Trophoblast cell (in vitro differentiated cells and primary cell): ENCODE results near the gene LIG1.

Experiments
- DNase-seq, 2 donors: peaks; one replicate each; pipeline ENCODE4 v3.0.0-alpha.2; 2016
- H2AFZ ChIP-seq: 2 replicates; pipeline ENCODE4 v1.6.1; 2013; ENCODE audit warnings: low read length, moderate library complexity, mild to moderate bottlenecking; ENCODE audit not compliant: insufficient read depth, poor library complexity
- H2AK5ac ChIP-seq: 2 replicates; pipeline ENCODE4 v1.6.1; 2013; ENCODE audit warnings: mild to moderate bottlenecking, low read length
- H2BK120ac ChIP-seq: 2 replicates; pipeline ENCODE4 v1.6.1; 2013; ENCODE audit warnings: low read length, mild to moderate bottlenecking, moderate library complexity; ENCODE audit not compliant: insufficient read depth, poor library complexity
- H2BK12ac ChIP-seq: 2 replicates; pipeline ENCODE4 v1.6.1; 2013; ENCODE audit warnings: mild to moderate bottlenecking, low read length, moderate library complexity
- H2BK5ac ChIP-seq: 2 replicates; pipeline ENCODE4 v1.6.1; 2013; ENCODE audit warnings: low read length, low read depth, moderate library complexity, mild to moderate bottlenecking; ENCODE audit not compliant: poor library complexity
- H3K14ac ChIP-seq: 2 replicates; pipeline ENCODE4 v1.6.1; 2013; ENCODE audit warnings: mild to moderate bottlenecking, low read length
- H3K18ac ChIP-seq: 2 replicates; pipeline ENCODE4 v1.6.1; 2013; ENCODE audit warnings: mild to moderate bottlenecking, low read length
- H3K23ac ChIP-seq: 2 replicates; pipeline ENCODE4 v1.6.1; 2013; ENCODE audit warnings: low read length
- H3K27ac ChIP-seq: 2 replicates; pipeline ENCODE4 v1.5.1; 2013; ENCODE audit warnings: low read depth, mild to moderate bottlenecking, inconsistent platforms, low read length, moderate library complexity
- H3K27me3 ChIP-seq: 2 replicates; pipeline ENCODE4 v1.6.1; 2013; ENCODE audit warnings: inconsistent platforms, mild to moderate bottlenecking, low read length, moderate library complexity; ENCODE audit not compliant: insufficient read depth
- H3K36me3 ChIP-seq, 2 experiments: 1 replicate in 1 of 2; 2 replicates in 1 of 2; pipeline ENCODE4 v1.6.1; 2013; ENCODE audit warnings: low read length in 2 of 2, mild to moderate bottlenecking in 2 of 2, moderate library complexity in 1 of 2; ENCODE audit not compliant: insufficient read depth in 2 of 2, control insufficient read depth in 1 of 2
- H3K4ac ChIP-seq: 2 replicates; pipeline ENCODE4 v1.6.1; 2013; ENCODE audit warnings: low read depth, mild to moderate bottlenecking, low read length, moderate library complexity
- H3K4me1 ChIP-seq, 2 experiments: 1 replicate in 1 of 2; 2 replicates in 1 of 2; pipeline ENCODE4 v1.6.1; 2013; ENCODE audit warnings: low read length in 2 of 2, mild to moderate bottlenecking in 2 of 2, moderate library complexity in 1 of 2; ENCODE audit not compliant: insufficient read depth in 2 of 2, control insufficient read depth in 1 of 2
- H3K4me2 ChIP-seq: 2 replicates; pipeline ENCODE4 v1.6.1; 2013; ENCODE audit warnings: inconsistent platforms, mild to moderate bottlenecking, low read length, moderate library complexity
- H3K4me3 ChIP-seq: 2 replicates; pipeline ENCODE4 v1.5.1; 2013; ENCODE audit warnings: mild to moderate bottlenecking, low read depth, low read length, inconsistent platforms
- H3K79me1 ChIP-seq: one replicate; pipeline ENCODE4 v1.6.1; 2013; ENCODE audit warnings: low read length
- H3K79me2 ChIP-seq: 2 replicates; pipeline ENCODE4 v1.6.1; 2013; ENCODE audit warnings: low read length, mild to moderate bottlenecking; ENCODE audit not compliant: control insufficient read depth, insufficient read depth, poor library complexity
- H3K9ac ChIP-seq: 2 replicates; pipeline ENCODE4 v1.6.1; 2013; ENCODE audit warnings: mild to moderate bottlenecking, low read length
- H3K9me3 ChIP-seq: 2 replicates; pipeline ENCODE4 v1.6.1; 2013; ENCODE audit warnings: low read depth, mild to moderate bottlenecking, control low read depth, inconsistent platforms, low read length; ENCODE audit not compliant: insufficient read depth
- H4K12ac ChIP-seq: 2 replicates; pipeline ENCODE4 v1.6.1; 2013; ENCODE audit warnings: low read depth, mild to moderate bottlenecking, low read length, moderate library complexity
- H4K8ac ChIP-seq: 2 replicates; pipeline ENCODE4 v1.6.1; 2013; ENCODE audit warnings: low read depth, mild to moderate bottlenecking, low read length, moderate library complexity
- H4K91ac ChIP-seq: one replicate; pipeline ENCODE4 v1.6.1; 2013; ENCODE audit warnings: low read depth, mild to moderate bottlenecking, low read length, moderate library complexity
- WGBS: extraction: QIAGEN DNeasy Blood & Tissue Kit; methylation state at CpG from one replicate; pipeline ENCODE4 v1.1.7; 2013; ENCODE audit warnings: missing lambda C conversion rate; ENCODE audit not compliant: insufficient read length, insufficient coverage; ENCODE audit errors: extremely low coverage; 5-methylcytosine and 5-hydroxymethylcytosine counted together

The LIG1 gene

GRCh38 chr19:48196933-48197665 is 27.0 kb upstream of the LIG1 start:
- Histone ChIP-seq H2AK5ac (no peak overlapping the region), H3K4me3 (no peak overlapping the region), H2AFZ (no peak overlapping the region), H2BK5ac (no peak overlapping the region), H3K4me2 (no peak overlapping the region), H4K91ac (no peak overlapping the region), H4K8ac (no peak overlapping the region), H3K9me3 (no peaks in the 10 kb centered on the region), H3K27ac (no peak overlapping the region), H2BK120ac (no peak overlapping the region), H3K79me1 (no peaks in the 10 kb centered on the region), H3K14ac (no peak overlapping the region), H3K23ac (no peak overlapping the region), H3K36me3 (peaks cover 0 to 2% of the 10 kb centered on the region in 2 experiments), H4K12ac (no peak overlapping the region), H2BK12ac (no peak overlapping the region), H3K79me2 (no peaks in the 10 kb centered on the region), H3K4me1 (no peaks in the 10 kb centered on the region), H3K4ac (no peak overlapping the region), H3K27me3 (no peaks in the 10 kb centered on the region), H3K9ac (no peak overlapping the region), H3K18ac (no peak overlapping the region)
- DNase-seq, result no peak
- whole genome bisulfite sequencing, result 100% methylated on average over 7 of the region's 13 CpGs

GRCh38 chr19:48196321-48196763 is 26.2 kb upstream of the LIG1 start:
- Histone ChIP-seq H3K4me3 (no peak overlapping the region), H3K27me3 (no peaks in the 10 kb centered on the region), H4K91ac (no peak overlapping the region), H4K12ac (no peak overlapping the region), H2BK5ac (no peak overlapping the region), H2AK5ac (no peak overlapping the region), H3K4me1 (no peaks in the 10 kb centered on the region), H2BK12ac (no peak overlapping the region), H2BK120ac (no peak overlapping the region), H3K9ac (no peak overlapping the region), H3K36me3 (peaks cover 0 to 2% of the 10 kb centered on the region in 2 experiments), H3K79me2 (no peaks in the 10 kb centered on the region), H3K4me2 (no peak overlapping the region), H3K23ac (no peak overlapping the region), H3K14ac (no peak overlapping the region), H4K8ac (no peak overlapping the region), H3K79me1 (no peaks in the 10 kb centered on the region), H3K9me3 (no peaks in the 10 kb centered on the region), H2AFZ (no peak overlapping the region), H3K4ac (no peak overlapping the region), H3K18ac (no peak overlapping the region), H3K27ac (no peak overlapping the region)
- no peak for DNase-seq
- no CpG with 5 or more reads among the region's 23 CpGs for WGBS

DNA sequence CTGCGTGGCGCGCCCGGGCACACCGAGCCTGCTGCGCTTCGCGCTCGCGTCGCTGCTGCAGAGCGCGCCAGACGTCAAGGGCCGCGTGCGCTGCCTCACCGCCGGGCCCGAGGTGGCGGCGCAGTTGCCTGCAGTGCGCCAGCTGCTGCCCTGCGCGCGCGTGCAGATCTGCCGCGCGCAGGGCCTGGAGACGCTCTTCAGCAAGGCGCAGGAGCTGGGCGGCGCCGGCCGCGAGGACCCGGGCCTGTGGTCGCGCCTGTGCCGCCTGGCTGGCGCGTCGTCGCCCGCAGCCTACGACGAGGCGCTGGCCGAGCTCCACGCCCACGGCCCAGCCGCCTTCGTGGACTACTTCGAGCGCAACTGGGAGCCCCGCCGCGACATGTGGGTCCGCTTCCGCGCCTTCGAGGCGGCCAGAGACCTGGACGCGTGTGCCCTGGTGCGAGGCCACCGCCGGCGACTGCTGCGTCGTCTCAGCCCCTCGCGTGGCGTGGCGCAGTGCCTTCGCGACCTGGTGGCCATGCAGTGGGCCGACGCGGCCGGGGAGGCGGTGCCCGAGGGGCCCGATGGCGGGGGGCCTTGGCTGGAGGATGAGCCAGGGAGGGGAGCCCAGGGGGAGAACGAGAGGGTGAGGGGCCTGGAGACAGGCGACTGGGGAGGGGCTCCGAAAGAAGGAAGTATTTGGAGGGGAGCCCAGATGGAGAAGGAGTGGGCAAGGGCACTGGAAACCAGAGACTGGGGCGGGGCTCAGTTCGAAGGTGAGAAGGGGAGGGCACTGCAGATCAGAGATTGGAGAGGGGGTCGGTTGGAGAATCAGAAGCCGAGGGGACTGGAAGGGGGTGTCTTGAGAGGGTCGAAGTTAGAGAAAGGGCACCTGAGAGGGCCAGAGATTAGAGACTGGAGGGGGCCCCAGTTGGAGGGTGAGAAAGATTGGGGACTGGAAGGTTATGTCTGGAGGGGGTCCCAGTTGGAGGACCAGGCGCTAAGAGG is 25.0 kb upstream of the LIG1 start:
- Histone ChIP-seq H3K27me3 (no peaks in the 10 kb centered on the region), H3K9ac (no peak overlapping the region), H3K4me2 (no peak overlapping the region), H2BK120ac (no peak overlapping the region), H2AFZ (no peak overlapping the region), H4K12ac (no peak overlapping the region), H3K4me3 (no peak overlapping the region), H4K91ac (no peak overlapping the region), H3K36me3 (peaks cover 0 to 2% of the 10 kb centered on the region in 2 experiments), H2AK5ac (no peak overlapping the region), H3K23ac (no peak overlapping the region), H3K79me1 (no peaks in the 10 kb centered on the region), H2BK12ac (no peak overlapping the region), H3K4me1 (no peaks in the 10 kb centered on the region), H3K4ac (no peak overlapping the region), H3K18ac (no peak overlapping the region), H3K9me3 (no peaks in the 10 kb centered on the region), H3K14ac (no peak overlapping the region), H4K8ac (no peak overlapping the region), H2BK5ac (no peak overlapping the region), H3K27ac (no peak overlapping the region), H3K79me2 (no peaks in the 10 kb centered on the region)
- DNase-seq, result no peak
- no CpG with 5 or more reads among the region's 95 CpGs for WGBS

GRCh38 chr19:48194041-48194843 is 24.1 kb upstream of the LIG1 start:
- peaks cover 0 to 2% of the 10 kb centered on the region in 2 experiments for H3K36me3 ChIP-seq
- no peaks in the 10 kb centered on the region for H3K4me1 ChIP-seq
- H3K27me3 ChIP-seq, result no peaks in the 10 kb centered on the region
- H3K9ac ChIP-seq, result no peak overlapping the region
- H3K18ac ChIP-seq, result no peak overlapping the region
- no peak overlapping the region for H3K4me2 ChIP-seq
- H3K79me2 ChIP-seq, result no peaks in the 10 kb centered on the region
- no peak overlapping the region for H2BK5ac ChIP-seq
- WGBS, result no CpG with 5 or more reads among the region's 36 CpGs
- no peaks in the 10 kb centered on the region for H3K79me1 ChIP-seq
- peak in 1 of 2 donors; percentile 23 for DNase-seq
- no peak overlapping the region for H3K14ac ChIP-seq
- H2BK120ac ChIP-seq, result no peak overlapping the region
- no peak overlapping the region for H4K8ac ChIP-seq
- no peak overlapping the region for H4K12ac ChIP-seq
- no peak overlapping the region for H3K23ac ChIP-seq
- H2AFZ ChIP-seq, result no peak overlapping the region
- H3K4ac ChIP-seq, result no peak overlapping the region
- no peak overlapping the region for H2AK5ac ChIP-seq
- H3K4me3 ChIP-seq, result no peak overlapping the region
- H3K9me3 ChIP-seq, result no peaks in the 10 kb centered on the region
- H3K27ac ChIP-seq, result no peak overlapping the region
- no peak overlapping the region for H2BK12ac ChIP-seq
- no peak overlapping the region for H4K91ac ChIP-seq
